OCI-LY3 (cell line): ENCODE data around the gene CNGB1.

ENCODE experiments used
- CTCF ChIP-seq: fragments of 200-600, 300-600 bp; sonication (generic); IDR thresholded peaks from 2 replicates; pipeline ENCODE4 v1.5.1; 2014; ENCODE audit warnings: antibody characterized with exemption, low read length, low read depth
- EZH2phosphoT487 ChIP-seq: fragments of 200-600 bp; shearing (Covaris generic); IDR thresholded peaks from 2 replicates; pipeline ENCODE4 v1.6.1; 2018; ENCODE audit warnings: antibody characterized with exemption, mixed run types, low read depth

- TF ChIP-seq CTCF: no peak
- TF ChIP-seq EZH2phosphoT487: no peak
Observed at GRCh38 chr16:57892447-57893096, 78.4 kb downstream of the CNGB1 start.
